CD4-positive, alpha-beta T cell treated with Interleukin-4 for 4 hours (primary cell): ENCODE measurements around the gene EXOC7.
"Not testable (repeated sequence)": the region's sequence is repeated elsewhere in the genome, so short reads cannot be mapped to it uniquely, and the experiment has no call there.

Experiments
- DNase-seq: peaks from one replicate; pipeline ENCODE4 v3.0.0-alpha.2; 2020

The EXOC7 gene

DNA sequence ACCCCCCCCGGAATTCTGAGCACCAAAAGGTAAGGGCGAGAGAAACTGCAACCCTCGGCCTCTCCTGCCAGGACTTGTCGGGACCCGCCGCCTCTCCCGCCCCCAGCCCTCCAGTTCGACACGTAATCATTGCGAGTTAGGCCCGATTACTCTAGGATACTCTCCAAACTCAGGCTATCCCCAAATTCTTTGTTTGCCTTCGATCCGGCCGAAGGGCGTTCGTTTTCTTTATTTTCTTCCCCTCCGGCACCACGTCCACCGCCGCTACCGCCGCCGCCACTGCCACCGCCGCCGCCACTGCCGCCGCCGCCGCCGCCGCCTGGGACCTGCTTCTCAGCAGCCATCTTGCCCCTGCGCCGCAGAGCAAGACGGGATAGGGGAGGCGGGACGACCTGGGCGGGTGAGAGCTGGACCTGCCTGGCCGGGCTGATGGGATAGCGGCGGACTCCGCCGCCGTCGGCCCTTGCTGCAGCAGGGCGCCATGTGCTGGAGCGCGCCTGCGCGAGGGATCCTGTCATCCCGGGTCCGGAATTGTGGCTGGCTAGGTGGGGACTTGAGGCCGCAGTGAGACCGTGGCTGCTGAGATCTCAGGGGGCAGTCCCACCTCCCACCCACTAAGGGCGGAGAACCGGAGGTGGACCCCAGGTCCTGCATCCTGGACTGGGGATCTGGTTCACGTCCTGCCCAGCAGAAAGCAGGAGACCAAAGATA lies 31.3 kb downstream of the EXOC7 start, which contains the start of gene SRP68:
TSS of gene SRP68 (minus strand) at position 370 of the 711 bp plus-strand sequence. CDS start at position 344, 26 bp downstream.
- peak; percentile 89 for DNase-seq

GRCh38 chr17:76071531-76072147 lies 31.9 kb downstream of the EXOC7 start:
- DNase-seq = peak; percentile 11

DNA sequence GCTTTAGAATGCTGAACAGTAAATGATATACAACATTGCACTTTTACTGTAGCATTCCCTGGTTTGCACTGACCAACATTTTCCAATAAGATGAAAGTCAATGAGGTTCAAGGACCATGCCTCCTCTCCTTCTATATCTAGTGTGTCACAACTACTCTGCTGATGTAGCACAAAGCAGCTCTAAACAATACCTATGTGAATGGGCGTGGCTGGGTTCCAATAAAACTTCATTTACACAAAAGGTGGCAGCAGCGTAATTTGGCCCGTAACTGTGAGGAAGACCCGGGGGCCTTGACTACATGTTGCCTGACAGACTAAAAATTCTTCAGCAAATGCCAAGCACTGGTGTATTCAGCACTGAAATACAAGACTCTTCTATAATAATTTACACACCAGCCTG lies 37.8 kb downstream of the EXOC7 start:
- DNase-seq = no peak

GRCh38 chr17:76063875-76064546 lies 39.6 kb downstream of the EXOC7 start:
- peak; percentile 53 for DNase-seq

DNA sequence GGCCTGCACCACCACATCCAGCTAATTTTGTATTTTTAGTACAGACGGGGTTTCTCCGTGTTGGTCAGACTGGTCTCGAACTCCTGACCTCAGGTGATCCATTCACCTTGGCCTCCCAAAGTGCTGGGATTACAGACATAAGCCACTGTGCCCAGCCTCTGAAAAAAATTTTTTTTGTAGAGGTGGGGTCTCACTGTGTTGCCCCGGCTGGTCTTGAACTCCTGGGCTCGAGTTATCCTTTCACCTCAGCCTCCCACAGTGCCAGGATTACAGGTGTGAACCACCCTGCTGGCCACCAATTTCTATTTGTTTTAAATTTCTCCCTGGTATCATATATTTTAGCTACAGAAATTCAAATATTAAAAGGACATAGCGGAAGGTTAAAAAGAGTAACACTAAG lies 45.3 kb downstream of the EXOC7 start:
- not testable (repeated sequence) for DNase-seq

GRCh38 chr17:76056882-76057281 lies 46.7 kb downstream of the EXOC7 start:
- DNase-seq = no peak

DNA sequence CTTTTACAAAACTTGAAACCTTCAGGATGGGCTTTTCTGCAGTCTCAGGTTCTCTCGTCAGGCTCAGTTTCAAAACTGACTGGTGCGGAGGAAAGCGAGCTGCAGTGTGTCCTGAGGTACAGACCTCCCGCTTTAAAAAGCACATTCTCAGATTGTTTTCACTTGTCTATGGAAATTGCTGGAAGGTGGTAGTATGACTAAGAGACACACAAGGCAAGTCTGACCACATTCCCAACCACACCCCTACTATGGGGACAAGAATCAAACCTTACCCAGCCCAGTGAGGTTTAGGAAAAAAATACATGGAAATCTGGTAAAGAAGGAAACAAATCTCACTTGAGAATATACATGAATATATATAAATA lies 49.5 kb downstream of the EXOC7 start:
- DNase-seq = no peak

DNA sequence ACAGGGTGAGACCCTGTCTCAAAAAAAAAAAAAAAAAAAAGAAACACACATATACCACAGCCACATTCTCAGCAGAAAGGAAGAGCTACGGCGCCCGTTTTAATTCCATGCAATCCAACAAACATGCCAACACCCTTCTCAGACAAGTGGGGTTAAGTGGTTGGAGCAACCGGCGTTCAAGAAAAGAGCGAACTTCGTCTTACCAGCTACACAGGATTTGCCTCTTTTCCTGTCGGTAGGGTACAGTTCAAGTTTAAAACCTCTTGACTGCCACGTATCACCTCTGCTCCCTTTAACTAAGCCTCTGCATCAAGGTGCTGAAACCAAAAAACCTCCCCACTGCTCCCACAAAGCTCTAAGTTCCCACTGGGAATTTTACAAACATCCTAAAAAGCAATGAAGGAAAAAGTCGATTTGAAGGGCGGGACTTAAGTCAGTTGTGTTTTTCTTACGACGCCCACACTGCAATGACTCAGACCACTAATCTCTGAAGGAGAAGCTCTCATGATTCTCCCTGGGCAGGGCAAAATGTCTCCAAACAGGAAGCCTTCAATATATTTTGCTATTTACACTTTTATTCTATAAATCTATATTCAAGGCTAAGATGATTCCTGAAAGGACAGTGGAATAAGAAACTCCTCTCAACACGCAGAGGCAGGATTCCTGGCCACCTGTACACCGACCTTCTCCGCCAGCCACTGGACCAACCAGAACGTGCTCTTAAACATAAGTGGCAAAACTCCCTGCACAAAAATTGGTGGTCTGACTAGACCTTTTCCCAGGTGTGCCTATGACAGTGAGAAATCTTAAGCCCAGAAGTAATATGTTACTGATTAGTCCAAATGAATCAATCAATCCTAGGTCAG lies 50.1 kb downstream of the EXOC7 start:
- DNase-seq = no peak

- no peak for DNase-seq
These were observed 52.0 kb downstream of the EXOC7 start for GRCh38 chr17:76051561-76051960.

- no peak for DNase-seq
These were observed 52.8 kb downstream of the EXOC7 start for GRCh38 chr17:76050538-76051467.

DNA sequence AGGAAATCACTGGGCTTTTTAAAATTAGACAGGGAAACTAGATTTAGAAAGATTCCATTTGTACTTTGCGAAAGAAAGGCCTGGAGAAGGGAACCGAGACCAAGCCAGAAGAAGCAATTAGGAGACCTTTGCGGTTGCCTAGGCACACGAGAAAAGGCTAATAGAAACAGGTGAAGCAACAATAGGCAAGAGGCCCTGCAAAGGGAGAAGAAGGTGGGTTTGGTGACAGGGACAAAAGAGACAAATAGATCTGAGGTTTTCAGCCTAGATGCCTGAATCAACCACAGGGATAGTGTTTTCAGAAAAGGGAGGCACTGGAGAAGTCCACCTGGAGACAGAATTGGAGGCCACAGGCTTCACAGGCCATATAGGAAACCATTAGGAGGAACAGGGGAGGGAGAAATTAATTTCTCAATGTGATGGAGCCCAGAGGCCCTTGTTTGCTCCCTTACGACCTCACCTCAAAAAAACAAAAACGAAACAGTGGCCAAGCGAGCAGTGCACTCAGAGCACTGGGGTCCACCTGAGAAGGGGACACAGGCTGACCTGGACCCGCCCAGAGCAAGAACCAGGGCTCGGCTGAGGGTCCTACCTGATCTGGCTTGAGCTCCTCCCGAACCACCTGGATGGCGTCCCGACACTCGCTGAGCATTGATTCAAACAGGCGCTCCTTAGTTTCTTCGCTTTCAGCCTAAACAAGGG lies 53.6 kb downstream of the EXOC7 start:
- DNase-seq = no peak

GRCh38 chr17:76049239-76049638 lies 54.3 kb downstream of the EXOC7 start:
- DNase-seq = no peak

- peak; percentile 35 for DNase-seq
These were observed 54.9 kb downstream of the EXOC7 start for GRCh38 chr17:76048711-76049110.

DNA sequence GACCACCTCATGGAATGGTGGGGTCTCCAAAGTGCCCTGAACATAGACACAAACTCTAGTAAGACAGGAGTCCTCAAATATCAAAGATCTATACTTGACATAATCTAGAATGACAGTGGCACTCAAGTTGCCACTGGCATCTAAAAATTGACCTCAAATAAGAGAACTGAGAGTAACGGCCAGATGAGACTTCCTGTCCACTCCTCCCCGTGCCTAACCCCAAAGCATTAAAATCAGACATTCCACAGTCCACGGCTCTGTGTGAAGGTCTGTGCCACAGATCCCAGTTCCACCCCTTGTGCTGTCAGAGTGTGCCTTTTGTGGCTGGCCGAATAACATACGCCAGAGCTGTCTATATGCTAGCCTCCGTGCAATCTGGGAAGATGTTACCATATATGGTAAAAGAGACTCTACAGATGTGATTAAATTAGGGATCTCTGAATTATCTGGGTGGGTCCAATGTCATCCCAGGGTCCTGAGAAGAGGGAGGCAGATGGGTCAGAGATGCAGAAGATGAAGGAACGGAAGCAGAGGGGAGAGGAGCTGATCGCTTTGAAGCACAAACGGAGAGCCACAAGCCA lies 55.5 kb downstream of the EXOC7 start:
- no peak for DNase-seq

DNA sequence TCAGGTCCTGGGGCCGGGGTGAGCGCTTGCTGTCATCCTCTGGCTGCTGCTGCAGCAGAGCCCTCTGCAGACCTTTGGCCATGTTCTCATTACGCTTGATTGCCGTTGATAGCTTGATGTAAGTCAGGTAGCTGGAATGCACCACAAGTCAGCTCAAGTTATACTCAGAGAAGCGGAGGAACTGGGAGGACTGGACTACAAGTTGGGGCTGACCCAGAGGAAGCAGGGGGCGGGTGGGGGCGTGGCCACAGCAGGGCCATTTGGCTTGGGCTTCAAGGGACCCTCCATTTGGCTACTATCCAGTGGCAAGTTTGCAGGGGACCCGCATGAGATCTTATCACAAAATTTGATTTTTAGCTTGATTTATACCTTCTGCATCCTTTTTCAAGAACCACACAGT lies 57.5 kb downstream of the EXOC7 start:
- no peak for DNase-seq

DNA sequence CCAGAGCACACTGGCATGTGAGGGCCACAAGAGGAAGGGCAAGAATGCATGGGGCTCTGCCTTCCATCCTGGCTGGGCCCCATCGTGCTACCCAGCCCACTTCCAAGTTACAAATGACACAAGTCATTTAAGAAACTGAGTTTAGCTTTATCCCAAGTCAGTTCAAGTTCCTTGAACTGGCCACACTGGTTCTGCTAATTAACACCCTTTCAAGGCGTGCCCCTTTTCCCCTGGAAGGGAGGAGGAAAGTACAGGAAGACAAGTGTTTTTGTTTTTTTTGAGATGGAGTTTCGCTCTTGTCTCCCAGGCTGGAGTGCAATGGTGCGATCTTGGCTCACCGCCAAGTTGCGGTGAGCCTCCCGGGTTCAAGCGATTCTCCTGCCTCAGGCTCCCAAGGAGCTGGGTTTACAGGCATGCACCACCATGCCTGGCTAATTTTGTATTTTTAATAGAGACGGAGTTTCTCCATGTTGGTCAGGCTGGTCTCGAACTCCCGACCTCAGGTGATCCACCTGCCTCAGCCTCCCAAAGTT lies 59.0 kb downstream of the EXOC7 start:
- DNase-seq = not testable (repeated sequence)

GRCh38 chr17:76042868-76043267 lies 60.7 kb downstream of the EXOC7 start:
- DNase-seq = not testable (repeated sequence)

GRCh38 chr17:76040376-76040775 lies 63.2 kb downstream of the EXOC7 start:
- DNase-seq = no peak

- DNase-seq = no peak
These were observed 64.5 kb downstream of the EXOC7 start for GRCh38 chr17:76039121-76039520.

- no peak for DNase-seq
These were observed 65.5 kb downstream of the EXOC7 start for GRCh38 chr17:76038050-76038449.
